Measurements from ENCODE around the gene GPR25. TPM values are rescaled to one million over a fixed set of nuclear protein-coding genes. Genes with fewer than 3 reads are reported as not detected.

GPR25 gene
- total and polyA plus RNA-seq, 10 of the 15 experiments (the other 5 are each of a cell fraction or from before 2014, with no cell fraction given): not detected

DNA sequence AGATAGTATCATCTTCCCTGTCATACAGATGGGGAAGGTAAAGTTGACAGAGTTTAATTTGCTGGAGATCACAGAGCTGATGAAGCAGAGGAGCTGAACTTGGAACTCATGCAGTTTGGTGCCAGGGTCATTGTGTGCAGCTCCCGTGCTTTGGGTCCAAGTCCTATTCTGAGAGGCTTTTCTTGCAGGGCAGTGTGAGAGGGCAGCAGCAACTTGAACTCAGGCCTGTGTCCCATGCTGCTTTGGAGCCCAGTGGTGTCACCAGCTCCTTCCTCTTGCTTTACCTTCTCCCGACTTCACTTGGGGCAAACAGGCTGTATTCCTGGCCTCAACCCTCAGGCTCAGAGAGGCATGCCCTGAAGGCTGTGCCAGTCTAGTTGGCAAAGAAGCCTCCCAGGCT lies 46.6 kb downstream of the GPR25 start (continued):
- TF ChIP-seq ASH2L (IDR thresholded peaks at IDR 0.05; ENCODE audit: borderline replicate concordance, low read depth): no peak

DNA sequence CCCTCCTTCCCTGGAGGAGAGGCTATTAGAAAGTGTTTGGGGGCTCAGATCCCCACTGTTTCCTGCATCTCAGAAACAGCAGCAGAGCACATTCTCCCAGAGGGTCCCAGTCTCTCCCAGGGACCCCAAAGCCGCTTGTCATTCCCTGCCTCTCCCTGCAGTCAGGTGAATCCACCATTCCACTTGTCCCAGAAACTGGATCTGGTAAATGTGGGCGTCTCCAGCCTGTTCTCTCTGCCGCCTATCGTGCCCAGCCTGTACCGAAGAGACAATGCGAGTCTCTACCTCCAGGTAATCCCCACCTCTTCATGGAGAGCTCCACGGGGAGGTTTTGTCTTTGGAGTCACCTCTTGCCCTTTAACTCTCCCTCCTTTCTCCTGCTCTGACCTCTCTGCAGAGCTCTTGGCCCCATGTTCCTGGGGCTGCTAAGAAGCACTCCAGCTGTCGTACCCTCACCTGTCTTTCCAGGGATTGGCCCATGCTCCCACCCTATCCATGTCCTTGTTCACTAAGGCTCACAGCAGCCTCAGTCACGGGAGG lies 48.9 kb downstream of the GPR25 start:
- H3K79me2 ChIP-seq (ENCODE audit: control insufficient read depth, insufficient read depth, low read length): no peaks in the 10 kb centered on the region
- RAD21 ChIA-PET (ENCODE audit: unreplicated experiment): no interaction called here
- no peaks in the 10 kb centered on the region for H3K36me3 ChIP-seq (ENCODE audit: control insufficient read depth in 2 of 2, insufficient read depth in 2 of 2, low read length in 1 of 2)
- BruUV-seq (replicated peaks): no TSS peak
- 60% methylated on average over 9 of the region's 9 CpGs for WGBS (ENCODE audit: insufficient coverage, insufficient replicate concordance, low lambda C conversion rate, missing lambda C conversion rate)
- in situ Hi-C loops (cut with MboI) (no loop called here), intact Hi-C loops (cut with micrococcal nuclease; ENCODE audit: unreplicated experiment) (no loop called here)
- H3K4me1 ChIP-seq (ENCODE audit: control insufficient read depth, insufficient read depth, low read length): no peaks in the 10 kb centered on the region
- no peaks in the 10 kb centered on the region for H3K9me3 ChIP-seq (replicated peaks; ENCODE audit: control insufficient read depth, insufficient read depth, low read length)
- H4K20me1 ChIP-seq (ENCODE audit: control insufficient read depth, insufficient read depth): no peaks in the 10 kb centered on the region
- H3K9ac ChIP-seq (ENCODE audit: control insufficient read depth, insufficient read depth, low read length): no peak overlapping the region
- no peak overlapping the region for H2AFZ ChIP-seq (ENCODE audit: control insufficient read depth, low read depth, low read length)
- POLR2A ChIA-PET: no interaction called here
- CTCF ChIA-PET: interaction anchor here (0.6 to 1.8 kb wide), 2 partner anchors 45 to 58 kb away, joined by 3 to 4 read pairs; no protein-coding TSS in a partner anchor
- DNase-seq (ENCODE audit: low read depth, low spot score) (no peak), ATAC-seq (no peak), FAIRE-seq (no peak)
- H3K27ac ChIP-seq (ENCODE audit: control insufficient read depth, insufficient read depth): no peak overlapping the region
- SMC1A ChIA-PET (ENCODE audit: uncharacterized antibody, unreplicated experiment): no interaction called here
- no peaks in the 10 kb centered on the region for H3K27me3 ChIP-seq (replicated peaks in 1 of 2; ENCODE audit: control insufficient read depth in 2 of 2, insufficient read depth in 2 of 2, low read length in 1 of 2)
- TF ChIP-seq ASH2L (IDR thresholded peaks at IDR 0.05; ENCODE audit: borderline replicate concordance, low read depth): no peak
- TF ChIP-seq HCFC1 (IDR thresholded peaks at IDR 0.05; ENCODE audit: low read length): no peak
- TF ChIP-seq MEF2A (IDR thresholded peaks at IDR 0.05; ENCODE audit: insufficient read depth, low read depth, low read length): no peak
- TF ChIP-seq, protein P1, sequence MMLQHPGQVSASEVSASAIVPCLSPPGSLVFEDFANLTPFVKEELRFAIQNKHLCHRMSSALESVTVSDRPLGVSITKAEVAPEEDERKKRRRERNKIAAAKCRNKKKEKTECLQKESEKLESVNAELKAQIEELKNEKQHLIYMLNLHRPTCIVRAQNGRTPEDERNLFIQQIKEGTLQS (IDR thresholded peaks at IDR 0.05; ENCODE audit: borderline replicate concordance, extremely low read depth, low read depth, low read length): no peak
- no peak for TF ChIP-seq NR2F1 (conservative IDR thresholded peaks at IDR 0.05)
- TF ChIP-seq KDM1A (IDR thresholded peaks at IDR 0.05; ENCODE audit: borderline replicate concordance): no peak
- TF ChIP-seq SREBF2 (IDR thresholded peaks at IDR 0.05; ENCODE audit: low read length): no peak
- TF ChIP-seq NBN (IDR thresholded peaks at IDR 0.05): no peak
- no peak for TF ChIP-seq POLR2AphosphoS5 (IDR thresholded peaks at IDR 0.05; ENCODE audit: low read length)
- no peak for TF ChIP-seq NFXL1 (IDR thresholded peaks at IDR 0.05; ENCODE audit: borderline replicate concordance)
- TF ChIP-seq, protein P2, sequence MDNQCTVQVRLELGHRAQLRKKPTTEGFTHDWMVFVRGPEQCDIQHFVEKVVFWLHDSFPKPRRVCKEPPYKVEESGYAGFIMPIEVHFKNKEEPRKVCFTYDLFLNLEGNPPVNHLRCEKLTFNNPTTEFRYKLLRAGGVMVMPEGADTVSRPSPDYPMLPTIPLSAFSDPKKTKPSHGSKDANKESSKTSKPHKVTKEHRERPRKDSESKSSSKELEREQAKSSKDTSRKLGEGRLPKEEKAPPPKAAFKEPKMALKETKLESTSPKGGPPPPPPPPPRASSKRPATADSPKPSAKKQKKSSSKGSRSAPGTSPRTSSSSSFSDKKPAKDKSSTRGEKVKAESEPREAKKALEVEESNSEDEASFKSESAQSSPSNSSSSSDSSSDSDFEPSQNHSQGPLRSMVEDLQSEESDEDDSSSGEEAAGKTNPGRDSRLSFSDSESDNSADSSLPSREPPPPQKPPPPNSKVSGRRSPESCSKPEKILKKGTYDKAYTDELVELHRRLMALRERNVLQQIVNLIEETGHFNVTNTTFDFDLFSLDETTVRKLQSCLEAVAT (IDR thresholded peaks at IDR 0.05): no peak
- TF ChIP-seq STAT1 (conservative IDR thresholded peaks at IDR 0.05): no peak
- no peak for TF ChIP-seq FOS (IDR thresholded peaks at IDR 0.05; ENCODE audit: borderline replicate concordance, extremely low read depth, insufficient read length)
- TF ChIP-seq FOXM1 (IDR thresholded peaks at IDR 0.05; ENCODE audit: low read depth, low read length): no peak
- TF ChIP-seq ZNF622 (IDR thresholded peaks at IDR 0.05): no peak
- TF ChIP-seq, protein P3, sequence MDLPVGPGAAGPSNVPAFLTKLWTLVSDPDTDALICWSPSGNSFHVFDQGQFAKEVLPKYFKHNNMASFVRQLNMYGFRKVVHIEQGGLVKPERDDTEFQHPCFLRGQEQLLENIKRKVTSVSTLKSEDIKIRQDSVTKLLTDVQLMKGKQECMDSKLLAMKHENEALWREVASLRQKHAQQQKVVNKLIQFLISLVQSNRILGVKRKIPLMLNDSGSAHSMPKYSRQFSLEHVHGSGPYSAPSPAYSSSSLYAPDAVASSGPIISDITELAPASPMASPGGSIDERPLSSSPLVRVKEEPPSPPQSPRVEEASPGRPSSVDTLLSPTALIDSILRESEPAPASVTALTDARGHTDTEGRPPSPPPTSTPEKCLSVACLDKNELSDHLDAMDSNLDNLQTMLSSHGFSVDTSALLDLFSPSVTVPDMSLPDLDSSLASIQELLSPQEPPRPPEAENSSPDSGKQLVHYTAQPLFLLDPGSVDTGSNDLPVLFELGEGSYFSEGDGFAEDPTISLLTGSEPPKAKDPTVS (IDR thresholded peaks at IDR 0.05; ENCODE audit: low read depth, low read length): no peak
- TF ChIP-seq POLR2A (IDR thresholded peaks at IDR 0.05; ENCODE audit: low read depth, low read length): no peak
- H3K4me3 ChIP-seq: no peak overlapping the region
- H3K4me2 ChIP-seq (ENCODE audit: control insufficient read depth, insufficient read depth): no peak overlapping the region
